DOHH2 (cell line): ENCODE results near the gene ECPAS.

ENCODE experiments used
- H3F3A ChIP-seq: fragments of 200-600 bp; sonication (generic), shearing (Covaris generic); 2 replicates; pipeline ENCODE4 v1.6.0; 2016; ENCODE audit warnings: antibody characterized with exemption, mild to moderate bottlenecking; ENCODE audit not compliant: control insufficient read depth, insufficient read depth
- H3K27ac ChIP-seq: fragments of 200-600 bp; sonication (generic); 2 replicates; pipeline ENCODE4 v1.5.1; 2014; ENCODE audit warnings: low read depth, mild to moderate bottlenecking, low read length, moderate library complexity
- H3K27me3 ChIP-seq: fragments of 200-600 bp; sonication (generic); 2 replicates; pipeline ENCODE4 v1.6.1; 2014; ENCODE audit warnings: mild to moderate bottlenecking, low read length, mixed read lengths; ENCODE audit not compliant: control insufficient read depth
- H3K36me3 ChIP-seq: fragments of 200-600 bp; sonication (generic); 2 replicates; pipeline ENCODE4 v1.6.1; 2014; ENCODE audit warnings: mild to moderate bottlenecking, low read length, moderate library complexity, mixed read lengths; ENCODE audit not compliant: control insufficient read depth
- H3K4me1 ChIP-seq: fragments of 200-600 bp; sonication (generic); 2 replicates; pipeline ENCODE4 v1.6.1; 2014; ENCODE audit warnings: mild to moderate bottlenecking, low read length, mixed read lengths; ENCODE audit not compliant: control insufficient read depth
- H3K4me2 ChIP-seq: fragments of 200-600 bp; sonication (generic); 2 replicates; pipeline ENCODE4 v1.6.0; 2014; ENCODE audit warnings: mild to moderate bottlenecking, low read length, moderate library complexity
- H3K4me3 ChIP-seq: fragments of 200-600 bp; sonication (generic); 2 replicates; pipeline ENCODE4 v1.5.1; 2014; ENCODE audit warnings: mild to moderate bottlenecking, low read length, mixed read lengths
- H3K79me2 ChIP-seq: fragments of 200-600 bp; sonication (generic); 2 replicates; pipeline ENCODE4 v1.6.1; 2014; ENCODE audit warnings: mild to moderate bottlenecking, low read length, mixed read lengths; ENCODE audit not compliant: control insufficient read depth
- H3K9me2 ChIP-seq: fragments of 200-600 bp; sonication (generic); replicated peaks from 2 replicates; pipeline ENCODE4 v1.6.1; 2014; ENCODE audit warnings: mild to moderate bottlenecking, low read length, mixed read lengths; ENCODE audit not compliant: control insufficient read depth
- H3K9me3 ChIP-seq: fragments of 200-600 bp; sonication (generic); 2 replicates; pipeline ENCODE4 v1.6.1; 2014; ENCODE audit warnings: antibody characterized with exemption, low read length, mixed read lengths; ENCODE audit not compliant: control insufficient read depth, insufficient read depth
- H4K20me1 ChIP-seq: fragments of 200-600 bp; sonication (generic); 2 replicates; pipeline ENCODE4 v1.6.0; 2014; ENCODE audit warnings: low read depth, mild to moderate bottlenecking, antibody characterized with exemption, low read length, moderate library complexity; ENCODE audit not compliant: control insufficient read depth, insufficient read depth
- CTCF ChIP-seq: fragments of 200-600 bp; sonication (generic); IDR thresholded peaks from one replicate; pipeline ENCODE4 v1.5.1; 2014; ENCODE audit warnings: antibody characterized with exemption, mild to moderate bottlenecking, low read depth, low read length; ENCODE audit not compliant: poor library complexity, severe bottlenecking
- EZH2phosphoT487 ChIP-seq: fragments of 200-600 bp; sonication (generic); IDR thresholded peaks from 2 replicates; pipeline ENCODE4 v1.6.1; 2017; ENCODE audit warnings: borderline replicate concordance, mild to moderate bottlenecking, antibody characterized with exemption, low read length, moderate library complexity, mixed read lengths

The ECPAS gene

GRCh38 chr9:111360881-111361280, 123.3 kb downstream of the ECPAS start:
- H3K9me3 ChIP-seq = no peaks in the 10 kb centered on the region
- H3F3A ChIP-seq = no peaks in the 10 kb centered on the region
- peaks cover 44% of the 10 kb centered on the region for H3K36me3 ChIP-seq
- no peaks in the 10 kb centered on the region for H3K4me1 ChIP-seq
- no peak overlapping the region for H3K27ac ChIP-seq
- no peak overlapping the region for H3K4me2 ChIP-seq
- TF ChIP-seq EZH2phosphoT487 (no peak), CTCF (no peak)
- H4K20me1 ChIP-seq = no peaks in the 10 kb centered on the region
- H3K27me3 ChIP-seq = no peaks in the 10 kb centered on the region
- H3K4me3 ChIP-seq = no peak overlapping the region
- no peaks in the 10 kb centered on the region for H3K9me2 ChIP-seq
- H3K79me2 ChIP-seq = no peaks in the 10 kb centered on the region

GRCh38 chr9:111356481-111357244, 127.5 kb downstream of the ECPAS start:
- no peaks in the 10 kb centered on the region for H3K27me3 ChIP-seq
- no peaks in the 10 kb centered on the region for H4K20me1 ChIP-seq
- no peaks in the 10 kb centered on the region for H3K79me2 ChIP-seq
- peaks cover 9% of the 10 kb centered on the region for H3K36me3 ChIP-seq
- no peaks in the 10 kb centered on the region for H3K9me3 ChIP-seq
- no peak overlapping the region for H3K27ac ChIP-seq
- no peak overlapping the region for H3K4me2 ChIP-seq
- H3K9me2 ChIP-seq = no peaks in the 10 kb centered on the region
- no peaks in the 10 kb centered on the region for H3F3A ChIP-seq
- H3K4me1 ChIP-seq = no peaks in the 10 kb centered on the region
- no peak overlapping the region for H3K4me3 ChIP-seq
- TF ChIP-seq CTCF = no peak
- no peak for TF ChIP-seq EZH2phosphoT487

GRCh38 chr9:111352545-111352944, 131.6 kb downstream of the ECPAS start:
- Histone ChIP-seq H3K4me3 (no peak overlapping the region), H3K27ac (no peak overlapping the region), H3K36me3 (no peaks in the 10 kb centered on the region), H3K27me3 (0 out of 2 replicates have a peak, but pooled peaks cover 6% of the 10 kb centered on the region), H3K9me3 (no peaks in the 10 kb centered on the region), H3F3A (no peaks in the 10 kb centered on the region), H3K4me2 (no peak overlapping the region), H3K79me2 (no peaks in the 10 kb centered on the region), H3K9me2 (no peaks in the 10 kb centered on the region), H4K20me1 (no peaks in the 10 kb centered on the region), H3K4me1 (no peaks in the 10 kb centered on the region)
- TF ChIP-seq EZH2phosphoT487 (no peak), CTCF (no peak)
